Upper lobe of left lung (tissue), 4 donors: ENCODE results near the gene UCHL5.

ENCODE experiments used
- CTCF ChIP-seq, 6 experiments: fragments of 450-650 bp in 4 of 6; fragments of 200-600 bp in 2 of 6; sonication (generic) in 2 of 6; IDR thresholded peaks; one replicate each; pipeline ENCODE4 v1.5.1; 2016 to 2019; ENCODE audit warnings: antibody characterized with exemption in 6 of 6
- POLR2A ChIP-seq, 4 donors: fragments of 450-650 bp; IDR thresholded peaks; one replicate each; pipeline ENCODE4 v1.5.1; 2016 to 2017; ENCODE audit warnings: antibody characterized with exemption in 4 of 4, mild to moderate bottlenecking in 2 of 4

DNA sequence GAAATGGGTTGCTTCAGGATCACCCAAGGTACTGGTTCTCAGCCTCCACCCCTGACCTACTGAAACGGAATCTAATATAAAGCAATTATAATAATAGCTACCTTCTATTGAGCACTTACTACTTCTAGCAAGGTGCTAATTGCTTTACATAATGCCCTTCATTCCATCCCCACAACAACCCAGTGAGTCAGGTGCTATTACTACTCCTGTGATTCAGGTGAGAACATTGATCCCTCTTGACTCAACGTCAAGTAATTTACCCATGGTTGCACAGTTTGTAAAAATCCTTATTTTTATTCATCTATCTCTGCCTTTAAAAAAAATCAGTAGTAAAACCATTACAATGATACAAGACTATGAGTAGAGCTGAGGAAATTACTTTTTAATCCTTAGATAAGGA lies 85.2 kb downstream of the UCHL5 start:
- no peak for TF ChIP-seq CTCF (IDR thresholded peaks at IDR 0.05)
- no peak for TF ChIP-seq POLR2A (IDR thresholded peaks at IDR 0.05)
